ENCODE measurements around the gene C17orf58. TPM values are rescaled to one million over a fixed set of nuclear protein-coding genes. Genes with fewer than 3 reads are reported as not detected.
"Not testable (repeated sequence)": the region's sequence is repeated elsewhere in the genome, so short reads cannot be mapped to it uniquely, and the experiment has no call there.

C17orf58 gene
- total and polyA plus RNA-seq, 3 experiments from 2014 or later = 2.2 to 45.8 (median 45.7) TPM

DNA sequence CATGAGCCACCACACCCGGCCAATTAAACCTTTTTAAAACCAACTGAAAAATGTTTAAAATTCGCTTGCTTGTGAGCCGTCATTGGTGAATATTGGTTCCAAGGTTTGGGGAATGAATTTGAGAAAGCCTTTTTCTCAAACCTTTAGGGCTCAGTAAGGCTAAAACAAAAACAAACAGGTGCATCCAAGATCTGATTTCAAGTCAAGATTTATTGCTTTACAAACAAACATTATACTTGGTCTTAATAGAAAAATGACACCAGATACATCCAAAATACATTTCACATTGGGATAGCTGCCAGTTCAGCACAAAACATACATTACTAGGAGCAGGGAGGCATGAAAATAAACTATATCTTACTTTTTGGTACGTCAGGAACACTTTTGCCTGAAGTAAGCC is 5.4 kb downstream of the C17orf58 start:
- Histone ChIP-seq H3K4me3 (ENCODE audit: low read length) (no peak overlapping the region), H3K27ac (ENCODE audit: low read depth, low read length) (no peak overlapping the region), H3K4me1 (ENCODE audit: insufficient read depth, low read length) (peaks cover 23% of the 10 kb centered on the region), H3K27me3 (ENCODE audit: insufficient read depth, low read length, poor library complexity, severe bottlenecking) (peaks cover 3% of the 10 kb centered on the region), H3K36me3 (ENCODE audit: insufficient read depth, low read length) (no peaks in the 10 kb centered on the region), H3K9me3 (ENCODE audit: low read length) (no peaks in the 10 kb centered on the region)
- DNase-seq = no peak
- peaks cover 22 to 27% (median 25%) of the 10 kb centered on the region in 3 donors for H3K4me1 Mint-ChIP-seq
- H3K4me3 Mint-ChIP-seq = no peak overlapping the region
- H3K27ac Mint-ChIP-seq = no peak overlapping the region
- CTCF ChIA-PET = no interaction called here
- POLR2A ChIA-PET = no interaction called here
- H3K27me3 Mint-ChIP-seq = peaks cover 5 to 9% of the 10 kb centered on the region in 2 donors
- peaks cover 0 to 7% (median 0%) of the 10 kb centered on the region in 3 donors for H3K36me3 Mint-ChIP-seq
- no peaks in the 10 kb centered on the region for H3K9me3 Mint-ChIP-seq

DNA sequence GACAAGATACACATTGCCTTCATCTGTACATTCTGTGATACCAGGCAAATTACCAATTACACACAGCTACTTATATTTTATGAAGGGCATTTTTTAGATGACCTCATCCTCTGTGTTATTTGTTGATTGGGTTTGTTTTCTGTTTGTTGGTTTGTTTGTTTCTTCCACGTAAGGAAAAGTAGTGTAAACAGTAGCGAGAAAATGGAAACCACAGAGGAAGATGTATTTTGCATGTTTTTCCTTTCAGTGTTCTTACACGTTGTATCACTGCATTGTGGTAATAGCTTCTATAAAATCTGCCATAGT is 12.9 kb downstream of the C17orf58 start:
- Histone ChIP-seq H3K4me3 (ENCODE audit: low read length) (no peak overlapping the region), H3K36me3 (ENCODE audit: insufficient read depth, low read length) (peaks cover 6% of the 10 kb centered on the region), H3K4me1 (ENCODE audit: insufficient read depth, low read length) (no peaks in the 10 kb centered on the region), H3K27me3 (ENCODE audit: insufficient read depth, low read length, poor library complexity, severe bottlenecking) (no peaks in the 10 kb centered on the region), H3K9me3 (ENCODE audit: low read length) (no peaks in the 10 kb centered on the region), H3K27ac (ENCODE audit: low read depth, low read length) (no peak overlapping the region)
- no peak for DNase-seq
- Mint-ChIP-seq H3K27me3 (no peaks in the 10 kb centered on the region), H3K36me3 (peaks cover 0 to 35% (median 9%) of the 10 kb centered on the region in 3 donors), H3K9me3 (no peaks in the 10 kb centered on the region), H3K4me3 (no peak overlapping the region), H3K27ac (no peak overlapping the region), H3K4me1 (no peaks in the 10 kb centered on the region)
- CTCF ChIA-PET = no interaction called here
- POLR2A ChIA-PET = no interaction called here

DNA sequence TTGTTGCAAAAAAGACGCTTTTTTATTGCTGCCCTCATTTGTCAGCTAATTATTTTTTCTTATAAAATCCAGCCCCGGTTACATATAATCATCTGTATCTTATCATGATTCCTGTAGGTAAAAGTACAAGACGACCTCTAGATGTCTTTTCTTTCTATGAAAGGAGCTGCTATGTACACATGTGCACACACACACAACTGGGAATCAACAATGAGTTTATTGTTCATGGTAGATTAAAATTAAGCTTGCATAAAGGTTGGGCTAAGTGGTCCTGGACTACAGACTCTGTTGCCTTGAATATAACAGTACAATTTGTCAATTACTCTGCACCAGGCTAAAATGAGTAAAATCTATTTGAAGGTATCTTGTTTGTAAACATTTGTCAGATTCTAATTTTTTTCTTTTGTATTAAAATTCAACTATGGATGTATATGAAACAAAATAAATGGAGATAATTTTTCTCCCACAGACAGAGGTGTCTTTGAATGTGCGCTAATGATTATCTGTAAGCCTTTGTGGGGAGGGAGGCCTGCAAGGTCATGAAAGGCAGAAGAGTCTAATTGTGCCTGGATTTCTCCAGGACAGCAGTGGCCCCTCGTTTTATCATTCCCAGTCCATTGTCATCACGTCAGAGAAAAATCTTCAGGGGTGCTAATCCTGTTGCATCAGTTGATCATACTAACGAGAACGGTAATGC is 13.4 kb downstream of the C17orf58 start:
- Histone ChIP-seq H3K27ac (ENCODE audit: low read depth, low read length) (no peak overlapping the region), H3K4me1 (ENCODE audit: insufficient read depth, low read length) (no peaks in the 10 kb centered on the region), H3K9me3 (ENCODE audit: low read length) (no peaks in the 10 kb centered on the region), H3K27me3 (ENCODE audit: insufficient read depth, low read length, poor library complexity, severe bottlenecking) (no peaks in the 10 kb centered on the region), H3K4me3 (ENCODE audit: low read length) (no peak overlapping the region), H3K36me3 (ENCODE audit: insufficient read depth, low read length) (peaks cover 6% of the 10 kb centered on the region)
- DNase-seq = no peak
- peaks cover 0 to 37% (median 9%) of the 10 kb centered on the region in 3 donors for H3K36me3 Mint-ChIP-seq
- ChIA-PET CTCF (no interaction called here), POLR2A (no interaction called here)
- no peaks in the 10 kb centered on the region for H3K27me3 Mint-ChIP-seq
- no peaks in the 10 kb centered on the region for H3K4me1 Mint-ChIP-seq
- no peak overlapping the region for H3K4me3 Mint-ChIP-seq
- H3K9me3 Mint-ChIP-seq = no peaks in the 10 kb centered on the region
- H3K27ac Mint-ChIP-seq = no peak overlapping the region

DNA sequence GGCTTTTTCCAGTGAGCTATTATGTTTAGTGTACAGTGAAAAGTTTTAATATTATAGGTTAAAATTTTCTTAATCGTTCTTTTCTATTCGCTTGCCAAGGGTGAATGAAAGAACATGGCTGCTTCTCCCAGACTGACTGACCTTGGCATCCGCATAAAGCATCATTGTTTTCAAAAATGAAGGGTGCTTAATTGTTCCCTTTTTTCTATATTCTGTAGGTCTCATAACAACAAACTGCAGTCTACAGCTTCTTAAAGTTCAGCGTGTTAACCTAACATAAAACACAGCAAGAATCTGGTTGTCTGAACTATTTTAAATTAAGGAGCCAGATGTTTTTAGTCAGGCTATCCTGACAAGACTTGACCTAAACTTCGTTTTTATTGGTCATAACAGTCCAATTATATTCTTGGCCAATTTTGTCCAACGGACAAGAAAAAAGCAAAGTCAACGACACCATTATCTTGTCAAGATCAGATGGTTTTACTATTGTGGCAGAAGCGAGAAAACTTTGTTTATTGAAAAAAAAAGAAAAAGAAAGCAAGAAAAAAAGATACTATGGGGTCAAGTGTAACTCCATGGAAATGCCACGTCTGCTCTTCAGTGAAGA is 14.1 kb downstream of the C17orf58 start:
- Mint-ChIP-seq H3K27me3 (no peaks in the 10 kb centered on the region), H3K36me3 (peaks cover 0 to 39% (median 9%) of the 10 kb centered on the region in 3 donors), H3K27ac (no peak overlapping the region), H3K9me3 (no peaks in the 10 kb centered on the region), H3K4me3 (no peak overlapping the region), H3K4me1 (no peaks in the 10 kb centered on the region)
- POLR2A ChIA-PET = no interaction called here
- CTCF ChIA-PET = no interaction called here
- Histone ChIP-seq H3K36me3 (ENCODE audit: insufficient read depth, low read length) (peaks cover 6% of the 10 kb centered on the region), H3K27ac (ENCODE audit: low read depth, low read length) (no peak overlapping the region), H3K4me3 (ENCODE audit: low read length) (no peak overlapping the region), H3K4me1 (ENCODE audit: insufficient read depth, low read length) (no peaks in the 10 kb centered on the region), H3K9me3 (ENCODE audit: low read length) (no peaks in the 10 kb centered on the region), H3K27me3 (ENCODE audit: insufficient read depth, low read length, poor library complexity, severe bottlenecking) (no peaks in the 10 kb centered on the region)
- DNase-seq = no peak

DNA sequence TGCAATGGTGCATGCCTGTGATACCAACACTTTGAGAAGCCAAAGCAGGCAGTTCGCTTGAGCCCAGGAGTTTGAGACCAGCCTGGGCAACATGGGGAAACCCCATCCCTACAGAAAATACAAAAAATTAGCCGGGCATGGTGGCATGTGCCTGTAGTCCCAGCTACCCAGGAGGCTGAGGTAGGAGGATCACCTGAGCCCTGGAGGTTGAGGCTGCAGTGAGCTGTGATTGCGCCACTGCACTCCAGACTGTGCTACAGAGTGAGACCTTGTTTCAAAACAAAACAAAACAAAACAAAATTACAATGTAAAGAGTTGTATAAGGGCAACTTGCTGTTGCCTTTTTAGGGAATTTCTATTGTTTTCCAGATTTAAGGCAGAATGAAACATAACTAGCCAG is 15.4 kb downstream of the C17orf58 start:
- CTCF ChIA-PET; H3K9me3 Mint-ChIP-seq; H3K4me1 ChIP-seq (ENCODE audit: insufficient read depth, low read length); H3K27me3 Mint-ChIP-seq; H3K9me3 ChIP-seq (ENCODE audit: low read length); H3K4me3 ChIP-seq (ENCODE audit: low read length); H3K4me1 Mint-ChIP-seq; H3K36me3 ChIP-seq (ENCODE audit: insufficient read depth, low read length); H3K27me3 ChIP-seq (ENCODE audit: insufficient read depth, low read length, poor library complexity, severe bottlenecking); H3K27ac ChIP-seq (ENCODE audit: low read depth, low read length); H3K4me3 Mint-ChIP-seq; DNase-seq; POLR2A ChIA-PET: not testable (repeated sequence)
- peaks cover 0 to 50% (median 9%) of the 10 kb centered on the region in 3 donors for H3K36me3 Mint-ChIP-seq
- peak overlapping the region in 1 of 8 donors; percentile 54 for H3K27ac Mint-ChIP-seq

DNA sequence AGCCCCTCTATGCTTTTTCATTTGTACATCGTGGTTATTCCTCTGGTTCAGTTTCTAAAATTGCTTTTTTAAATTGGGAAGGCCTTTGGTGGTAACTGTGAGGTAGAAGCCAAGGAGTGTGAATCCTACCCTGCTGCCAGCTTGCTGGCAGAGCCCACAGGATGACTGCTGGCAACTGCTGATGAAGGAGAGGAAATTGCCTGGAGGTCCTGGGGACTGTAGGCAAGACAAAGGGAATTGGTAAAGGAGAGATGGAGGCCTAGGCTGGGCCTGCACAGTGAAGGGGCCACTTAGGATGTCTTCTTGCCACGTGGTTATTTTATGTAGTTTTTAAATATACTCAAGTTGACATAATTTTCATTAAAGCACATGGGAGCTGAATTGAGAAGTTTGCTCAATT is 15.8 kb downstream of the C17orf58 start:
- no peak overlapping the region for H3K4me3 Mint-ChIP-seq
- no peak for DNase-seq
- no peaks in the 10 kb centered on the region for H3K27me3 Mint-ChIP-seq
- no peaks in the 10 kb centered on the region for H3K4me1 Mint-ChIP-seq
- Histone ChIP-seq H3K4me1 (ENCODE audit: insufficient read depth, low read length) (no peaks in the 10 kb centered on the region), H3K27me3 (ENCODE audit: insufficient read depth, low read length, poor library complexity, severe bottlenecking) (no peaks in the 10 kb centered on the region), H3K36me3 (ENCODE audit: insufficient read depth, low read length) (peaks cover 6% of the 10 kb centered on the region), H3K9me3 (ENCODE audit: low read length) (no peaks in the 10 kb centered on the region), H3K4me3 (ENCODE audit: low read length) (no peak overlapping the region), H3K27ac (ENCODE audit: low read depth, low read length) (no peak overlapping the region)
- no peaks in the 10 kb centered on the region for H3K9me3 Mint-ChIP-seq
- peak overlapping the region in 2 of 8 donors; percentile 32 to 93 for H3K27ac Mint-ChIP-seq
- POLR2A ChIA-PET = no interaction called here
- CTCF ChIA-PET = no interaction called here
- H3K36me3 Mint-ChIP-seq = peaks cover 0 to 52% (median 9%) of the 10 kb centered on the region in 3 donors

DNA sequence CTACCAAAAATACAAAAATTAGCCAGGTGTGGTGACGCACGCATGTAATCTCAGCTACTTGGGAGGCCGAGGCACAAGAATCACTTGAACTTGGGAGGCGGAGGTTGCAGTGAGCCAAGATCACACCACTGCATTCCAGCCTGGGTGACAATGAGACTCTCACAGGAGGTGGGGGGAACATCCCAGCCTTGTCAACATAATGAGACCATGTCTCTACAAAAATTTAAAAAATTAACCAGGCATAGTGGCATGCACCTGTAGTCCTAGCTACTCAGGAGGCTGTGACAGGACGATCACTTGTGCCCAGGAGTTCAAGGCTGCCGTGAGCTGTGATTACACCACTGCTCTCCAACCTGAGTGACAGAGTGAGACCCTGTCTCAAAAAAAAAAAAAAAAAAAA is 20.0 kb downstream of the C17orf58 start:
- H3K9me3 ChIP-seq (ENCODE audit: low read length); DNase-seq; H3K9me3 Mint-ChIP-seq; H3K27me3 Mint-ChIP-seq; H3K4me1 Mint-ChIP-seq; H3K4me1 ChIP-seq (ENCODE audit: insufficient read depth, low read length); CTCF ChIA-PET; H3K27ac Mint-ChIP-seq; POLR2A ChIA-PET; H3K27ac ChIP-seq (ENCODE audit: low read depth, low read length); H3K4me3 Mint-ChIP-seq; H3K27me3 ChIP-seq (ENCODE audit: insufficient read depth, low read length, poor library complexity, severe bottlenecking); H3K4me3 ChIP-seq (ENCODE audit: low read length): not testable (repeated sequence)
- H3K36me3 ChIP-seq (ENCODE audit: insufficient read depth, low read length) = peaks cover 17% of the 10 kb centered on the region
- peaks cover 0 to 61% (median 8%) of the 10 kb centered on the region in 3 donors for H3K36me3 Mint-ChIP-seq

DNA sequence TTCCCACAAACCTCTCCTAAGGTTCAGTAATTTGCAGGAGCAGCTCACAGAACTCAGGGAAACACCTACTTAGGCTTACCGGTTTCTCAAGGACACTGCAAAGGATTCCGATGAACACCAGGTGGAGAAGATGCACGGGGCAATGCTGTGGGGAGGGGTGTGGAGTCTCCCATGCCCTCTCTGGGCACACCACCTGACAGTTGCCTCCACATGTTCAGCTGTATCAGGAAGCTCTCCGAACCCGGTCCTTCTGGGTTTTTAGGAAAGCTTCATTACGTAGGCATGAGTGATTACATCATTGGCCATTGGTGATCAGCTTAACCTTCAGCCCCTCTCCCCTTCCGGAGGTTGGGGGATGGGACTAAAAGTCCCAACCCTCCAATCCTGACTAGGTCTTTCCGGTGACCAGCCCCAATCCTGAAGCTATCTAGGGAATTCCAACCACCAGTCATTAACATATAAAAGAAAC is 21.6 kb downstream of the C17orf58 start:
- H3K27ac Mint-ChIP-seq = no peak overlapping the region
- H3K27ac ChIP-seq (ENCODE audit: low read depth, low read length) = no peak overlapping the region
- H3K4me3 Mint-ChIP-seq = no peak overlapping the region
- no peaks in the 10 kb centered on the region for H3K9me3 Mint-ChIP-seq
- H3K36me3 Mint-ChIP-seq = peaks cover 0 to 59% (median 8%) of the 10 kb centered on the region in 3 donors
- no peak for DNase-seq
- no peaks in the 10 kb centered on the region for H3K27me3 Mint-ChIP-seq
- H3K36me3 ChIP-seq (ENCODE audit: insufficient read depth, low read length) = peaks cover 17% of the 10 kb centered on the region
- POLR2A ChIA-PET = no interaction called here
- CTCF ChIA-PET = no interaction called here
- H3K4me1 Mint-ChIP-seq = no peaks in the 10 kb centered on the region
- no peaks in the 10 kb centered on the region for H3K4me1 ChIP-seq (ENCODE audit: insufficient read depth, low read length)
- no peak overlapping the region for H3K4me3 ChIP-seq (ENCODE audit: low read length)
- no peaks in the 10 kb centered on the region for H3K9me3 ChIP-seq (ENCODE audit: low read length)
- H3K27me3 ChIP-seq (ENCODE audit: insufficient read depth, low read length, poor library complexity, severe bottlenecking) = no peaks in the 10 kb centered on the region

All from CD8-positive, alpha-beta memory T cell (primary cell).